ENCODE data around the gene ZBTB20. TPM values are rescaled to one million over a fixed set of nuclear protein-coding genes. Genes with fewer than 3 reads are reported as not detected.

The ZBTB20 gene
- total RNA-seq, 1 experiment from 2014 or later: 0.10 TPM

GRCh38 chr3:115098354-115099073, 48.6 kb downstream of the ZBTB20 start:
- in situ Hi-C loops (cut with HindIII; ENCODE audit: low sequenced_read_pairs): no loop called here
- DNase-seq (ENCODE audit: low spot score): peak; percentile 55

DNA sequence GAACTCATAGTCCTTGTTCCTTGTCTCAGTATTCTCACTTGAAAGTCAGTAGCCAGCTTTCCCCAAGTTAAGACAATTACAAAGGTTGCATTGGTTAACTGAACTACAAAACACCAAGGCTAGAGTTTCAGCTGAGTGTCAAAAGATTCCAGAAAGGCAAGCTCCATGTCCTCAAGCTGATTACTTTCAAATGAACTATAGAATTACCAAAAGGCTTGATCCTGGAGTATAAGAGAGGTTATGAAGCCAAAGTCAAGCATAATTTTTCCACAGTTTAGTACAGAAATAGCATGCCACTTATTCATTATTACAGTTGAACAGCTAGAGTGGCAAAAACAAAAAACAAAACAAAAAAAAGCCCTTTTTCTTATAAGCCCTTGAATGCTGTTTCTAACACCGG, 51.9 kb downstream of the ZBTB20 start:
- in situ Hi-C loops (cut with HindIII; ENCODE audit: low sequenced_read_pairs): no loop called here
- peak; percentile 57 for DNase-seq (ENCODE audit: low spot score)

GRCh38 chr3:115092220-115092791, 54.8 kb downstream of the ZBTB20 start:
- in situ Hi-C loops (cut with HindIII; ENCODE audit: low sequenced_read_pairs): no loop called here
- peak; percentile 94 for DNase-seq (ENCODE audit: low spot score)

DNA sequence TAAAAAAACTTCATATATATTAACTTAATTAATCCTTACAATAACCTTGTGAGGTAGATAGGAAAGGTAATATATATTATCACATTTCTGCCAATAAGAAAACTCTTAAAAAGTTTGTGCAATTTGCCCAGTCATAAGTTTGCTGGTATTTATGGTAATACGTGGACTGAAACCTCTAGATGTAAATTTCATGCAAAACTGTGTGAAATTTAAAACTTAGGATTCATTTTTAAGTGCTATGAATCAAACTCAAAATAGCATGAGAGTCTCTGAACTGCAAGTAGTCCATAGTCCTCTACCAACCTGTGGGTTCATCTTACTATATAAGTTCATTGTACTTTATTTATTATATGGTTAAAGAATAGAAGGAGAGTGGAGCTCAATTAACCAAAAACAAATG, 56.4 kb downstream of the ZBTB20 start:
- DNase-seq (ENCODE audit: low spot score): no peak
- in situ Hi-C loops (cut with HindIII; ENCODE audit: low sequenced_read_pairs): no loop called here

DNA sequence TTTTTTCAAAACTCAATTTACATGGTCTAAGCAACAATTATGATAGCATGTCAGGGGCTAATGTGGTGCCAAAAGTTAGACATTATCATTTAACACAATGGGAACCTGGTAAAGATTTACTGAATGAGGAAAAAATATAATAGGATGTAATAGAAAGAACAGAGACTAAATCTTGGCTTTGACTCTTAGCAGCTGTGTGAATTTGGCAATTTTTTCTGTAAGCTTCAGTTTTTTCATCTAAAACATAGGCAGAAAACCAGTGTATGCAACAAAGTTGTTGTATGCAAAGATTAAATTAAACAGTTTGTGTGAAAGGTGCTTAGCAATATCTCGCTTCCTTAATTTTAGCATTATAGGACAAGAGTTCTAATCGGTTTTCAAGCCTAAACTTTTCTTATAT, 57.6 kb downstream of the ZBTB20 start:
- no peak for DNase-seq (ENCODE audit: low spot score)
- in situ Hi-C loops (cut with HindIII; ENCODE audit: low sequenced_read_pairs): no loop called here

GRCh38 chr3:115087512-115087911, 59.6 kb downstream of the ZBTB20 start:
- in situ Hi-C loops (cut with HindIII; ENCODE audit: low sequenced_read_pairs): no loop called here

DNA sequence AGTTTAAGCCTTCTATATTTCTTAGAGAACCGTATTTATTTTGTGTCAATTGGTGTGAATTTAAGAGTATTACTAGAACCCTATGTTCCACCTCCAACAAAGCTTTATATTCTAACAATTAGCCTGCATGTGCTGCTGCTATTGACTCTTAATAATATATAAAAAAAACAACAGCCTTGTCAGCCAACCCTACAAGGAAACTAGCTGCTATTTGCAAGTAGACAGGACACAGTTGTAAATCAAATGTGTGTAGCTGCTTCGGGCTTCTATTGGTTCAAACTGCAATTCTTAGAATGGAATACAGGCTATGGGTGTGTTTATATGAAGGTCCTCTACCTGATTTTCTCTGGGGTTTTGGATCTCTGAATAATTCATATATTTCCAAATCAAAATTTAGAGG, 60.7 kb downstream of the ZBTB20 start:
- in situ Hi-C loops (cut with HindIII; ENCODE audit: low sequenced_read_pairs): no loop called here
- DNase-seq (ENCODE audit: low spot score): no peak

More at GRCh38 chr3:115087512-115087911, 59.6 kb downstream of the ZBTB20 start:
- DNase-seq (ENCODE audit: low spot score): no peak

GRCh38 chr3:115085197-115085865, 61.8 kb downstream of the ZBTB20 start:
- DNase-seq (ENCODE audit: low spot score): peak; percentile 67
- in situ Hi-C loops (cut with HindIII; ENCODE audit: low sequenced_read_pairs): no loop called here

DNA sequence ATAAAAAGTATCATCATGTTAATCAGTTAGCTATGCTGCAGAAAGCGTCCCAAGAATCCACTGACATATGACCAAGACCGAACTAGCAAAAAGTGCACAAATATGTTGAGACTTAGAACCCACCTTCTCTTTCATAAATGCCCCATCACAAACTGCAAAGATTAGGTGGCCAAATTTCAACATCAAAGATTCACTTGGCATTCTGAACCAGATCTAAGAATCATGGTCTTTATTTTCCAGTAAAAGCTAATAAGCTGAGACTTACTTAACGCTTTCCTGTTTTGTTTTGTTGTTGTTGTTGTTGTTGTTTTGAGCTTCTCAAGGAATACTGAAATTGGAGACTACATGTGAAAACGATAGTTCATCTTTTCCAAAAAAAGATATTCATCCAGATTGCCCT, 62.4 kb downstream of the ZBTB20 start:
- no peak for DNase-seq (ENCODE audit: low spot score)
- in situ Hi-C loops (cut with HindIII; ENCODE audit: low sequenced_read_pairs): no loop called here

DNA sequence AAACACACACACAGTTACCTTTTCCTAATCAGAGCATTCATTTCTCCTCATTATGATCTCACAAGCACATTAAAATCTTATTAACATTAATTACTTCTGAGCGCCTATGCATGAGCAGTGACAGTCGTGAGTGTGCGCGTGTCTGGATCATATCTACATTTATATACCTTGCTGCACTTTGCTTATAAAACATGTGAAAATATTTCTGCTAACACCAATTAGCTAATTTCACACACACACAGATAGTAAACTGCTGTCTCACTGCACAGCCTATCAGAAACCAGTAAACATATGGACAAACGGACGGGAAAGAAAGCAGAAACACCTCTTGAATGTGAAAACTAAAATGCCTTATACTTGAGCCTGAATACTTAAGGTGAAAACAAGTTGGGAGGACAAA, 64.8 kb downstream of the ZBTB20 start:
- in situ Hi-C loops (cut with HindIII; ENCODE audit: low sequenced_read_pairs): no loop called here
- peak; percentile 40 for DNase-seq (ENCODE audit: low spot score)

DNA sequence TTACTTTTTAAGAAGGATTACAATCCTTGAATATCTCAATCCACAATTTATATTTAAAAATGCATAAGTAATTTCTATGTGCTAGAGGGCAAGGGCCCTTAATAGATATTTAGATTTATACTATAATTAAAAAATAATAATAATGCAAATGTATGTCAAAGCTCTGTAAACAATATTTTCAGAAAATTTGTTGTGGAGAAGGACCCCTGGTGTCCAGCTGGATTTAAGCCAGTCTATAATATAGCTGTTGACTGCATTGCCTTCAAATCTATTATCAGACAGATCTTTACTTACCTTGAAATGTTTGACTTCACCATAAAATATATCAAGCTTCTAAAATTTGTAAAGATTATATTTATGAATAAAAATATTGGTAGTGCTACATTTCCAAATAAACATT, 65.6 kb downstream of the ZBTB20 start:
- DNase-seq (ENCODE audit: low spot score): no peak
- in situ Hi-C loops (cut with HindIII; ENCODE audit: low sequenced_read_pairs): no loop called here

DNA sequence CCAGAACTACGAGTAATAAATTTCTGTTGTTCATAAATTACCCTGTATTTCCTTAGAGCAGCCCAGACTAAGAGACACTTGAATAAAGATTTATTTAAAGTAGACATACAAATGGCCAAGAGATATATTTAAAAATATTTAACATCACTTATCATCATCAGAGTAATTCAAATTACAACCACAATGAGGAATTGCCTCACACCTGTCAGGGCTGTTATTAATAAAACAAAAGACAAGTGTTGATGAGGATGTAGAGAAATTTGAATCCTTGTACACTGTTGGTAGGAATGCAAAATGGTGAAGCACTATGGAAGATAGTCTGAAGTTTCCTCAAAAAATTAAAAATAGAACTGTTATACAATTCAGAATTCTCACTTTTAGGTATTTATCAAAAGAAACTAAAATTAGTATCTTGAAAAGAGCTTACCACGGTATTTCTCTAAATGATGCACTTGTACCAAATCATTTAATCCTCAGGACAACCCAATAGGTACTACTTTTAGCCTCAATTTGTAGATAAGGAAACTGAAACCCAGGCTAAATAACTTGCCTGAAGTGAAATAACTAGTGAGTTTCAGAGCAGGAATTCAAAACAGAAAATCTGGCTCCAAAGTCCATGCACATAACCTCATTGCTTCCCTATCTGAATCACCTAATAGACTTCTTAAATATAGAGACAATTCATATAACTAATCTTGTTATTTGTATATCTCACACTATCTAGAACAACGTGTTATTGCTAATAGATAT, 69.4 kb downstream of the ZBTB20 start:
- in situ Hi-C loops (cut with HindIII; ENCODE audit: low sequenced_read_pairs): no loop called here
- no peak for DNase-seq (ENCODE audit: low spot score)

- in situ Hi-C loops (cut with HindIII; ENCODE audit: low sequenced_read_pairs): no loop called here
- no peak for DNase-seq (ENCODE audit: low spot score)
Observed at GRCh38 chr3:115074502-115074901, 72.6 kb downstream of the ZBTB20 start.

DNA sequence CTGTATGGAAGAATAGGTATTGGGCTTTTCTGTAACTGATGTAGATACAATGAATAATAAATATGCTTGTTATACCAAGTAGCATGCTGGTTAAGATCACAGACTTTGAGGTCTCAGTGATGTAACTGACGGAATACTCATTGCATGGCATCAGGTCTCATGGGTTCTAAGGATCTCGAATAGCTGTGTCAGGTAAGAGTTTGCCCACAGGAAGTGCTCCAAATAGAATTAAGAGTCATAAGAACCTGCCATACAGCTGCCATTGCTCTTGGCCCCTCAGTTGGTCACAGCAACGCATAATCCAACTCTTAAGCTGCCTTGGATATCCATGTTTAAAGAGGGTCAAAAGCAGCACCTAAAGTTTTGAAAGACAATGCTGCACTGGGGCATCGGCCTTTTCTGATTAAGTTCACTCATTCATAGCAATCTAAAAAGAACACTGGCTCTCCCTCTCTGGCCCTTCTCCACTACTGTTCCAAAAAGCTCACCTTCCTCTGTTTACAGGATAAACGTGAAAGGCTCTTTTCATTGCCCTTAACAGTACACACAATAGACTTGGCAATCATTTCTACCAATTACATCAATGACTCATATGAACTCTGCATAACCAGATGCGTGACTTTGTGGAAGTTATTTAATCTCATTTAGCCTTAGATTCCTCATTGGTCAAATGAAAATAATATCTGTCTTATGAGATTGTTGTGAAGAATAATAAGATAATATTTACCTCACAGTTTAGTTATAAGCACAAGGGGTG, 74.6 kb downstream of the ZBTB20 start:
- DNase-seq (ENCODE audit: low spot score): no peak
- in situ Hi-C loops (cut with HindIII; ENCODE audit: low sequenced_read_pairs): no loop called here

GRCh38 chr3:115071601-115072000, 75.5 kb downstream of the ZBTB20 start:
- in situ Hi-C loops (cut with HindIII; ENCODE audit: low sequenced_read_pairs): no loop called here
- DNase-seq (ENCODE audit: low spot score): peak; percentile 38

DNA sequence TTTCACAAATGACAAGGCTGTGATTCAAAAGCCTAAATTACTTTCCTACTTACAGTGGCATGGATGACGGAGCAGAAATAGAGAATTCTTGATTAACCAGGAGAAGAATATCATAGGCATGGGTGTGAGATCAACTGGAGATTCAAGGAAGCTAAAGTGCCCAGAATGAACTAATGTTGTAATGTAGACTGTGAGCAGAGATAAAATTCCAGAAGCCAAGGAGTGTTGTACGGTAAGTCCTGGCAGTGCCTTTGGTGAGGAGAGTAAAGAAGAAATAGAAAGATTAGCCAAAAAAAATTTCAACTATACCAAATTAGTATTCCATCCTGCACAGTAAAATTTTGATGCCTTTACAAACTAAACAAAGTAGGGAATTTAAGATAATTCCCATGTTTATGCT, 75.9 kb downstream of the ZBTB20 start:
- no peak for DNase-seq (ENCODE audit: low spot score)
- in situ Hi-C loops (cut with HindIII; ENCODE audit: low sequenced_read_pairs): no loop called here

- DNase-seq (ENCODE audit: low spot score): no peak
- in situ Hi-C loops (cut with HindIII; ENCODE audit: low sequenced_read_pairs): no loop called here
Observed at GRCh38 chr3:115068799-115069198, 78.3 kb downstream of the ZBTB20 start.

GRCh38 chr3:115062412-115062956, 84.6 kb downstream of the ZBTB20 start:
- in situ Hi-C loops (cut with HindIII; ENCODE audit: low sequenced_read_pairs): no loop called here
- DNase-seq (ENCODE audit: low spot score): no peak

DNA sequence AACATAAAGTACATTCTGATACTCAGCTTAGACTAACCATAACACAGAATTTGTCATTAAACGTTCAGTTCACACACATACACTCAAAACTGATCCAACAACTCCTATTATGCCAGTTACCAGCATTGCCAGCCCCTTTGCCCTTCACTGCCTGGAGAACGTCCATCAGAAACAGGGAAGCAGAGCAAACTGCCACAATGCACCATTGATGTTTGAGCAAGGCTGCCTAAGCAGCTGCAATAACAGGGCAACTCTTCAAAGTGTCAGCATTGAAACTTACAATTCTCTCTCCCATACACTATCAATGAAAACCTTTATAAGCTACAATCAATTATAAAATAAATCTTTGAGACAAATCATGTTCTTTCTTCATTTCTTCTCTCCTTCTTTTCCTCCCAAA, 85.1 kb downstream of the ZBTB20 start:
- in situ Hi-C loops (cut with HindIII; ENCODE audit: low sequenced_read_pairs): no loop called here

More for the DNA sequence above, 85.1 kb downstream of the ZBTB20 start:
- peak; percentile 45 for DNase-seq (ENCODE audit: low spot score)

Measured in G401 (cell line).